ENCODE measurements around the gene DCC.

DNA sequence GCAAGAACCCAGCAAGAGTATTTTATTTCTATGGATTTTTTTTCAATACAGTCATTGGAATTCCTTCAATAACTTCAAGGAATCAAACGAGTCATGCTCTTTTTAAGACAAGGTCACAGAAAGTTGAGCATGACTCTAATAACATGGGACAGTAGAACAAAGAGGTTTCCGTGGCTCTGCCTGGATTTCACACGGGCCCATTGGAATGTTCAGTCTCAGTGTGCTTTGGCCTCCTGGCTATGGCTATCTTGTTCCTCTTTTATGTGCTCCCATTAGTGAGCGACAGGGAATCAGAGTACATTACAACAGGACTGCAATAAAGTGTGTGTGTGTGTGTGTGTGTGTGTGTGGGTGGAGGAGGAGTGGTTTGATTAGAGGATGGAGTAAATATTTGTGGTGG lies 312.4 kb downstream of the DCC start:
- no peak for TF ChIP-seq CTCF (IDR thresholded peaks at IDR 0.05)
- TF ChIP-seq POLR2A (IDR thresholded peaks at IDR 0.05) = no peak

All from thyroid gland (tissue), 4 donors.